Type B pancreatic cell (in vitro differentiated cells): Measurements from ENCODE around the gene ZW10. TPM values are rescaled to one million over a fixed set of nuclear protein-coding genes. Genes with fewer than 3 reads are reported as not detected.

Source experiments
- DNase-seq: peaks from one replicate; pipeline ENCODE4 v3.0.0; 2021; ENCODE audit warnings: mixed read lengths; ENCODE audit not compliant: unreplicated experiment; ENCODE audit errors: extremely low spot score
- H3K27ac Mint-ChIP-seq: 2 replicates; pipeline ENCODE4 v1.8.0; 2021; ENCODE audit warnings: mild to moderate bottlenecking, mixed read lengths
- H3K27me3 Mint-ChIP-seq: 2 replicates; pipeline ENCODE4 v1.8.0; 2021; ENCODE audit warnings: mixed read lengths
- H3K36me3 Mint-ChIP-seq: 2 replicates; pipeline ENCODE4 v1.8.0; 2021; ENCODE audit warnings: mixed read lengths
- H3K4me1 Mint-ChIP-seq: one replicate; pipeline ENCODE4 v1.8.0; 2021; ENCODE audit warnings: mixed read lengths; ENCODE audit not compliant: unreplicated experiment
- H3K4me3 Mint-ChIP-seq: 2 replicates; pipeline ENCODE4 v1.8.0; 2021; ENCODE audit warnings: mild to moderate bottlenecking, mixed read lengths
- H3K9me3 Mint-ChIP-seq: 2 replicates; pipeline ENCODE4 v1.8.0; 2021; ENCODE audit warnings: mixed read lengths
- CTCF ChIP-seq: fragments of 200-600 bp; sonication (generic); conservative IDR thresholded peaks from 2 replicates; pipeline ENCODE4 v1.5.0; 2021; ENCODE audit warnings: antibody characterized with exemption, mild to moderate bottlenecking
- total RNA-seq: library from RNA; stranded (reverse); gene quantifications from 2 replicates; pipeline ENCODE4 v1.2.1, GENCODE V29; 2021; ENCODE audit warnings: low replicate concordance

ZW10 gene
- total RNA-seq, 1 donor from 2014 or later: 21.9 TPM

GRCh38 chr11:113728814-113729213 lies 44.7 kb downstream of the ZW10 start:
- no peak for DNase-seq
- H3K4me1 Mint-ChIP-seq: peaks cover 22% of the 10 kb centered on the region
- no peaks in the 10 kb centered on the region for H3K9me3 Mint-ChIP-seq
- TF ChIP-seq CTCF: no peak
- H3K27ac Mint-ChIP-seq: no peak overlapping the region
- no peak overlapping the region for H3K4me3 Mint-ChIP-seq
- H3K36me3 Mint-ChIP-seq: peaks cover 2% of the 10 kb centered on the region
- H3K27me3 Mint-ChIP-seq: no peaks in the 10 kb centered on the region

- Mint-ChIP-seq H3K27ac (no peak overlapping the region), H3K36me3 (peaks cover 7% of the 10 kb centered on the region), H3K4me1 (peaks cover 35% of the 10 kb centered on the region), H3K27me3 (no peaks in the 10 kb centered on the region), H3K4me3 (no peak overlapping the region), H3K9me3 (no peaks in the 10 kb centered on the region)
- DNase-seq: no peak
- TF ChIP-seq CTCF: no peak
Observed at GRCh38 chr11:113725913-113726312, 47.6 kb downstream of the ZW10 start.

DNA sequence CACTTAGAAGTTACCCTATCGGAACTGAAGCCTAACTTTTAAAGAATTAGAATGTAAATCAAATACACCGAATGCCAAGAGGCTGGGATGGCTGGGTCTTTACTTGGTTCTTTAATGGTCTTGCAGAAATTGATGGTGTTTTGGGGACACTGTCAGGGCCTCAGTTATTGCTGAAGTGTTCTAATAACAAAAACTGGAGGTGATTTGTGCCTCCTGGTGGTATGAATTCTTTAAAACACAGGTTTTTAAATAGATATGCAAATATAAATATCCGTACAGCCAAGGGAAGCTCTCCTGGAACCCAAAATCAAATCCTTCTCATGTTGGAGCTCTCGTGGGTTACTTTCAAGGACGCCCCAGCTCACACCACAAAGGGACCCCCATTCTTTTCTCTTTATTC lies 48.1 kb downstream of the ZW10 start:
- no peak overlapping the region for H3K4me3 Mint-ChIP-seq
- no peaks in the 10 kb centered on the region for H3K9me3 Mint-ChIP-seq
- H3K4me1 Mint-ChIP-seq: peaks cover 30% of the 10 kb centered on the region
- no peak for TF ChIP-seq CTCF
- H3K27ac Mint-ChIP-seq: no peak overlapping the region
- H3K27me3 Mint-ChIP-seq: no peaks in the 10 kb centered on the region
- no peak for DNase-seq
- peaks cover 7% of the 10 kb centered on the region for H3K36me3 Mint-ChIP-seq

- no peak overlapping the region for H3K27ac Mint-ChIP-seq
- H3K36me3 Mint-ChIP-seq: peaks cover 7% of the 10 kb centered on the region
- no peak for TF ChIP-seq CTCF
- DNase-seq: no peak
- H3K4me1 Mint-ChIP-seq: peaks cover 29% of the 10 kb centered on the region
- no peaks in the 10 kb centered on the region for H3K27me3 Mint-ChIP-seq
- H3K4me3 Mint-ChIP-seq: no peak overlapping the region
- no peaks in the 10 kb centered on the region for H3K9me3 Mint-ChIP-seq
Observed at GRCh38 chr11:113724778-113725177, 48.7 kb downstream of the ZW10 start.

GRCh38 chr11:113723787-113724186 lies 49.7 kb downstream of the ZW10 start:
- Mint-ChIP-seq H3K4me1 (peaks cover 29% of the 10 kb centered on the region), H3K36me3 (peaks cover 7% of the 10 kb centered on the region), H3K27me3 (no peaks in the 10 kb centered on the region), H3K27ac (no peak overlapping the region), H3K4me3 (no peak overlapping the region), H3K9me3 (no peaks in the 10 kb centered on the region)
- no peak for DNase-seq
- no peak for TF ChIP-seq CTCF

GRCh38 chr11:113722934-113723333 lies 50.6 kb downstream of the ZW10 start:
- Mint-ChIP-seq H3K4me1 (peaks cover 29% of the 10 kb centered on the region), H3K4me3 (no peak overlapping the region), H3K9me3 (no peaks in the 10 kb centered on the region), H3K36me3 (peaks cover 7% of the 10 kb centered on the region), H3K27ac (no peak overlapping the region), H3K27me3 (no peaks in the 10 kb centered on the region)
- no peak for TF ChIP-seq CTCF
- no peak for DNase-seq
